ENCODE measurements around the gene WDR4.
"Not testable (repeated sequence)": the region's sequence is repeated elsewhere in the genome, so short reads cannot be mapped to it uniquely, and the experiment has no call there.

WDR4 gene

GRCh38 chr21:42853621-42854020 lies 25.7 kb downstream of the WDR4 start:
- DNase-seq, result no peak

GRCh38 chr21:42852925-42853570 lies 26.3 kb downstream of the WDR4 start:
- no peak for DNase-seq

- no peak for DNase-seq
Observed at GRCh38 chr21:42851812-42852665, 27.3 kb downstream of the WDR4 start.

- no peak for DNase-seq
Observed at GRCh38 chr21:42850866-42851391, 28.4 kb downstream of the WDR4 start.

- DNase-seq, result no peak
Observed at GRCh38 chr21:42850463-42850862, 28.9 kb downstream of the WDR4 start.

- no peak for DNase-seq
Observed at GRCh38 chr21:42849759-42850412, 29.5 kb downstream of the WDR4 start.

GRCh38 chr21:42848932-42849758 lies 30.2 kb downstream of the WDR4 start:
- no peak for DNase-seq

- DNase-seq, result not testable (repeated sequence)
Observed at GRCh38 chr21:42848144-42848931, 31.0 kb downstream of the WDR4 start.

GRCh38 chr21:42847726-42848125 lies 31.6 kb downstream of the WDR4 start:
- no peak for DNase-seq

GRCh38 chr21:42847051-42847707 lies 32.2 kb downstream of the WDR4 start:
- no peak for DNase-seq

- no peak for DNase-seq
Observed at GRCh38 chr21:42846221-42846620, 33.1 kb downstream of the WDR4 start.

- peak in 29 of 56 donors; percentile 6 to 76 (median 32) for DNase-seq
Observed at GRCh38 chr21:42845296-42845965, 33.9 kb downstream of the WDR4 start.

GRCh38 chr21:42844411-42845113 lies 34.8 kb downstream of the WDR4 start:
- peak in 33 of 56 donors; percentile 12 to 61 (median 39) for DNase-seq

GRCh38 chr21:42843056-42843455 lies 36.3 kb downstream of the WDR4 start:
- no peak for DNase-seq

- not testable (repeated sequence) for DNase-seq
Observed at GRCh38 chr21:42841916-42842655, 37.3 kb downstream of the WDR4 start.

GRCh38 chr21:42841156-42841915 lies 38.0 kb downstream of the WDR4 start:
- no peak for DNase-seq

Measured in nucleus accumbens (tissue), 56 donors.